IPS-18c (cell line): Measurements from ENCODE around the gene DUS2.
"Not testable (repeated sequence)": the region's sequence is repeated elsewhere in the genome, so short reads cannot be mapped to it uniquely, and the experiment has no call there.

Experiments used
- H3K4me3 ChIP-seq: 2 replicates; pipeline ENCODE4 v1.7.0; 2013; ENCODE audit warnings: low read depth, mild to moderate bottlenecking, low read length, moderate library complexity; ENCODE audit not compliant: insufficient read depth
- H3K9me3 ChIP-seq: one replicate; pipeline ENCODE4 v1.6.1; 2013; ENCODE audit warnings: mild to moderate bottlenecking, low read length, moderate library complexity; ENCODE audit not compliant: control insufficient read depth, insufficient read depth

The DUS2 gene

GRCh38 chr16:68120496-68120895 is 97.4 kb downstream of the DUS2 start:
- not testable (repeated sequence) for H3K4me3 ChIP-seq, H3K9me3 ChIP-seq

- H3K9me3 ChIP-seq: no peaks in the 10 kb centered on the region
Measured at GRCh38 chr16:68126395-68126794, 103.3 kb downstream of the DUS2 start.

GRCh38 chr16:68128577-68129305 is 105.7 kb downstream of the DUS2 start:
- Histone ChIP-seq H3K4me3 (no peak overlapping the region), H3K9me3 (no peaks in the 10 kb centered on the region)

More at GRCh38 chr16:68126395-68126794, 103.3 kb downstream of the DUS2 start:
- no peak overlapping the region for H3K4me3 ChIP-seq
